GM19328 (cell line): ENCODE data around the gene SLC24A4.

Experiments
- ATAC-seq: cut with Tn5 transposase; IDR thresholded peaks from one replicate; pipeline ENCODE4 v1.9.1; 2021; ENCODE audit warnings: mild to moderate bottlenecking, moderate library complexity; ENCODE audit not compliant: unreplicated experiment

The SLC24A4 gene

DNA sequence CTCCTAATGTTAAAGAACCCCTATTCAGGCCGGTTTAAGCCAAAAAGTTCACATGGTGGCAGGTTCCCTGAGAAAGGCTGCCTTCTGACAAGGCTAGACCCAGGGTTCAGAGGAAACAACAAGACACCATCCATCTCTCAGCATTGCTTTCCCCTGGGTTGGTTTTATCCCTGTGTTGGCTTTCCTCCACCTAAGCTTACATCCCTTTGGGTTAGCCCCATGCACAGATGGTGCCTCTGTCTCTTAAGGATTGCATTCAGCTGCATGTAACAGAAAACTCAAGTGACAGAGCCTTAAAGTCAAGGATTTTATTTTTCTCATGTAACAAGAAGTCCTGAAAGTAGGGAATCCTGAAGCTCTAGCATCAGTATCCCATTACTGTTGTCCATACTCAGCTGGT lies 147.8 kb downstream of the SLC24A4 start:
- ATAC-seq = no peak

DNA sequence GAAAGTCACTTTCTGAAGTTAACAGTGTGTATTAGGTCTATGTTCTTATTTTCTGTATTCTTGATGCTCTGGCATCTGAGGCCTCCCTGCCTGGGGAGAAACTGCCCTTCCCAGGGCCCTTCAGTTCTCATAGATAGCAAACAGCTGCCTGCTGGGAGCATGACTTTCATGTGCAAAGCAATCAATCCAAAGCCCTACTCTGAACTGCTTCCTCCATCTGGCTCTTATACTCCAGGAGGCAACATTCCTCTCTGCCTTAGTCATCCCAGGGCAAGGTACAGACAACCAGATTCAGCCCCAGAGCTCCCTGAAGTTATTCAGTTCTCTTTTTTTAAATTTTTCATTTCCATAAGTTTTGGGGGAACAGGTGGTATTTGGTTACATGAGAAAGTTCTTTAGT lies 149.0 kb downstream of the SLC24A4 start:
- ATAC-seq = no peak

DNA sequence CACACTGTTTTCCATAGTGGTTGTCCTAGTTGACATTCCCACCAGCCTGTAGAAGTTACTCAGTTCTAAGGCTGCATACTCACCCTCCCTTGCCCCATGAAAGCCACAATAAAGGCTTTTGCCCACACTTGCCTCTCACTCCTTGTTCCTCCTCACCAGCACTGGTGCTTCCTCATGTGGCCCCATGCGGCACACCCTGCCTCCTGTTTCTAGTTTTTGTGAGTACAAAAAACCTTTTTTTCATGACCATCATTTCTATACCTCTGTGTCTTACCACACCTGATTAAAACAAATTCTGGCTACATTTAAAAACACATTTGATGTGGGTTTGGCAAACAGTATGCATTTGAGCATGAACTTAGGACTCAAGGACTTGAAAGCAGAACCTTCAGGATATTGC lies 149.9 kb downstream of the SLC24A4 start:
- ATAC-seq = no peak

DNA sequence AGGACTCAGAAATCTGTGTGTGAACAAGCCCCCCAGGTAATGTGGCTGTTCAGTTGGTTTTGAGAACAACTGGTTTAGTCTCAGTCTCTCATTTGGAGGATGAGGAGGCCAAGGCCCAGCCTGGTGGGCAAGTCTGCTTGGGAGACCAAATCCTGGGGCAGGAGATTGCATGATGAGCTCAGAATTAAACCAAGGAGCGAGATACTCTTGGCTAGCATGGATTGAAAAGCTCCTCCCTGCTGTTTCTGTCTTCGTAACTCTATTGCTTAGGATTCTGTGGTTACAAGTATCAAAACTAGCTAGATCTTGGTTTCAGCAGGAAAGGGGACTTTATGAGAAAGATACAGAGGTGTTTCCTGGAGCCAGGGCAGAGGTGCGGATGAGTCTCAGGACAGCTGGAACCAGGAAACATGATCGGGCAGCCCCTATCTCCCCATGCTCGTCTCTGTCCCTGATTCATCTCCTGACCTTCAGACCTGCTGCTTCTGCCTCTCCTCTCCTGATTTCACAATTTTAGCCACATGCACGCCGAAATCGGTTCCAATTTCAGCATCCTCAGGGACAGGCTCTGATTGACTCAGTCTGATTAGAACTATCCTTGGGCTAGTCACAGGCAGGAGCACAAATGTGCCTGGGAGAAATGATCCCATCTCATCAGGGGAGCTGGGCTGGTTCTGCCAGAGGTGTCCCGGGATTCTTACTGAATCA lies 150.4 kb downstream of the SLC24A4 start:
- no peak for ATAC-seq

DNA sequence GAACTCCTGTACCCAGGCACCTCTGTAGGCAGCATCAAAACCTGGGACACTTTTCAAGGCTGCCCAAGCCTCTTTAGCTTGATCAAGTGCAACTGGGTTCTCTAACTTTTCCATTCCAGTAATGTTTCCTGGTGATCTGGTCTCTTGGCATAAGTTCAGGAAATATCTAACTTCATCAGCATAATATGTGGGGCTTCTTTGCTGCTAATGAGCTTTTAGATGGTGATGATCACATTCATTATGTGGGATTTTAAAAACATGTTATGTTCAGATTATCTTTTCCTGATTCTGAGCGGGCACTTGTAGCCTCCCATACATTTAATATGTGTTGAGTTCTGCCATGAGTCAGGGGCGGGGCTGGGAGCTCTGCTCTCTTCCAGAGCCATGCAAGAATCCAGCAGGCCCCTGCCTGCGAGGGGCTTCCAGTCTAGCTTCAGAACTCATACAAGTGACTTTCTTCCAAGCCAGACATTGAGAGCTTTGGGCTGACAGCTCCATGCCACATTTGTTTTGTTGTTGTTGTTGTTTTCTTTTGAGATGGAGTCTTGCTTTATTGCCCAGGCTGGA lies 151.1 kb downstream of the SLC24A4 start:
- ATAC-seq = no peak

DNA sequence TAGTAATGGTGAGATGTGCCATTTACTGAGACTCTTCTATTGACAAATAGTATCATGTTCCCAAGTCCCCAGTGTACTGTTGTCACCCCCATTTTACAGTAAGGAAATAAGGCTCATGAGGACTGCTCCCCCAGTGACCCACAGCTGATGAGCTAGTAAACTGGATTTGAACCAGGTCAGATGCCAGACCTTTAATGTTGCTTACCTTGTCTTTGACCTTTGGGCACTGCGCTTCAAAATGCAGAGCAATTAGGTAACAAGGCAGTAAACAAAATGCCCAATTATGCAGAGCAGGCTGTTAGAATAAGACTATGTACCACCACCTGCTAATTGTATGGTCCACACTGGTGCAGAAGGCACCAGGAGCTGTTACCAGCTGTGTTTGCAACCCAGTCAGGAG lies 152.1 kb downstream of the SLC24A4 start:
- ATAC-seq = no peak

DNA sequence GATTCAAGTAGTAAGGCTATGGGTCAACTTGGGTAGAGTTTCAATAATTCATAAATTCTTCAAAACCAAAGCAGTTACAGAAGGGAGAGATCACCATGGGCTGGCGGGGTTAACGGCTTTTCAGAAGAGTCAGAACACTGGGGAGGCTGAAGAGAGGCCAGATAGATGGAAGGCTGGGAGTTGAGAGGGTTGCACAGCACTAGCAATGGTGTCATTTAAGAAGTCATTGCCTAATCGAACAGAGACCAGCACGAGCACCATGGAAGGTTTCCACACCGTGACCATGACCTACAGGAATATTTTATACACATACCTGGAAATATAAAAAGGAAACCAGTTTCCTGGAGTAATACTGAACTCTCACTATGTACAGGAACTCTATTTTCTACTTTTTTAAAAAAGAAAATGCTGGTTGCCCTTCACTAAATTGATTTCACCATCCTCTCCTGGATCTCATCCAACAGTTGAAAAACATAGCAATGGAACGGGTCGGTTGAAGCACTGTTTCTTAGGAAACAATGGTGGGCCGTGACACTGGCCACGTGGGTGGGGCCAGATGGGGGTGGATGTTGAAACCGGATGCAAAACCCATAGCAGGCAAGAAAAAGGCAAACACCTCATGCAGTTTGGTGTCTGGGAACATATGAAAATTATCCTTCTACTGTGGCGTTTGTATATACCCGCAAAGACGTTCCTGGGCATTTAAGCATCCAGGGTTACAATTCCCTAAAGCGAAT lies 152.7 kb downstream of the SLC24A4 start:
- ATAC-seq = no peak

DNA sequence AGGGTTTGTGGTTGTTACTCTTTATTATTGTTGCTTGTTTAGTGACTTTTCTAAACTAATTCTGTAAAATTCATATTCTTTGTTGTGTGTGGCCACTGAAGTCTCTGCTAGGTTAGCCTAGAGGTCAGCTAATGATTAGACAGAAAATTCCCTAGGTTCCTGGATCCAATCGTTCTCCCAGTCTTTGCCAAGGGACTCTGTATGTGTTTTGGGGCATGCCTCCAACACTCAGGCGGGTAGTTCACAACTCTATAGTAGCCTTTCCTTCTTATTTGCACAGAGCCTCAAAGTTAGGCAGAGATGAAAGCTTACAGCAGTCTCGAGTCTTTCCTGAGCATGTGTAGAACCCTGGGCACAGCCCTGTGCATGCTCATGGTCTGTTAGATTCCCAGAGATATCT lies 157.9 kb downstream of the SLC24A4 start:
- ATAC-seq = no peak

DNA sequence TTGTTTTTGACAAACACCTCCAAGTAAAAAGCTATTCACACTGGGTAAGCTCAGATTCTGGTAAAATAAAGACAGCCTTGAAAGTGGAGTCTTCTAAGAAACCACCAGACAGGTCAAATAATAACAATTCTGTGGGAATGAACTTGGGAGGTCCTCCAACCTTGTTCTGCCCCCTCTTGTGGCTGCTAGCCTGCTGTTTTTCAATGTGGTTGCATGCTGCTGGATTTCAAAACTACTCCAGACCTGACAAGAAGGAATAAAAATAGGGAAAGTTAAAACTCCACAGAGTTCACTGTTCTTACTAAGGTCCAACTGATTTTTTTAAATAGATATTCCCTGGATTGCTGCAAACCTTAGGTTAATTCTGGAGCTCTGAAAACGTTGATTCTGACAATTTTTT lies 158.4 kb downstream of the SLC24A4 start:
- no peak for ATAC-seq

DNA sequence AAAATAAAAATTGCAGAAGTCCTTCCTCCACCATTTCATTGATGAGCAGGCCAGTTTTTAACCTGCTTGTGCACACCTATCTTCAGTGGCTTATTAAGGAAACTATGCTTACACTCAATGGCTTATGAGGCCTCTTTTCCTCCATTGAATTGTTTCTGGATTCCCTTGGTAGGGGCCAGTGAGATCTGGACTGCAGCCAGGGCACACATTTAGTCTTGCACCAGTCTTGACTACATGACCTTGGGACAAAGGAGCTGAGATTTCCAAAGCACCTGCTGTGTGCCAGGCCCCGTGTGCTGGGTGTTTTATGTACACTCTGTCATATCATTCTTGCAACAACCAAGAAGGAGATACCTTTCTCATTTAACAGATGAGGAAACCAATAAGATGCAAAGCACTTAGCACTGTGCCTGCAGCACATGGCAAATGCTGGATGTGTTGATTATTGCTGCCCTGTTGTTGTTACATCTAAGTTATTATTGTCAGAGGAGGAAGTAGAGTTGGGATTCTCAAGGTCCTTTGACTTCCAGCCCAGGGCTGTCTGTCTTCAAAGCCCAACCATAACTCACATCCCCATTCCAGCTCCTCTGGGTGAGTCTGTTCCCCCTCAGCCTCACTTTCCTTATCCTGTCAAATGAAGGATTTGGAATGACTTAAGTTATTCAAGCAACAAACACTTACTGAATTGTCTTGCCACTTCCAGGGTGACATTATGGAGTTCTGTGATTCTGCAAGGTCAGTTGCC lies 159.0 kb downstream of the SLC24A4 start:
- ATAC-seq = no peak

DNA sequence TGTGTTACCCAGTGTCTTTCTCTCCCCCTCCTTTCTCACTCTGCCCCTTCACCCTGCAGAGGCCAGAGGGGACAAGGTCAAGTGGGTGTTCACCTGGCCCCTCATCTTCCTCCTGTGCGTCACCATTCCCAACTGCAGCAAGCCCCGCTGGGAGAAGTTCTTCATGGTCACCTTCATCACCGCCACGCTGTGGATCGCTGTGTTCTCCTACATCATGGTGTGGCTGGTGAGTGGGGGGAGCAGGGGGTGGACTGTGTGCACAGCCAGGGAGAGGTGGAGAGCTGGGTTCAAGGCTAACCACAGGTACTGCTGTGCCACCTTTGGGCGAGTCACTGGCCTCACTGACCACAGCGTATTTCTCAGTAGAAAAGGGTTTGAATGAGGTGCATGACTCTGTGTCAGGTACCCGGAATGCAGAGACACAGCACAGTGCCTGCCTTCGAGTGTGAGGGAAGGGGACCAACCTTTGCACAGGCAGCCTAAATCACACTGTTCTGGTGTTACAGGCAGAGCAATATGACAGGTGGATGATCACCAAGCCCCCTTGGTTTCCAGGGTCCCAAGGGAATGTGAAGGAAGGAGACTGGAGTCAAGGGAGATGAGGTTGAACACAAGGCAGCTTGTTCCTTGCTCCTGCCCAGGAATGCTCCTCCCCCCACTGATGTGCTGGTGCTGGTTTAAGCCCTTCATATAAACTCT lies 159.8 kb downstream of the SLC24A4 start:
- no peak for ATAC-seq

DNA sequence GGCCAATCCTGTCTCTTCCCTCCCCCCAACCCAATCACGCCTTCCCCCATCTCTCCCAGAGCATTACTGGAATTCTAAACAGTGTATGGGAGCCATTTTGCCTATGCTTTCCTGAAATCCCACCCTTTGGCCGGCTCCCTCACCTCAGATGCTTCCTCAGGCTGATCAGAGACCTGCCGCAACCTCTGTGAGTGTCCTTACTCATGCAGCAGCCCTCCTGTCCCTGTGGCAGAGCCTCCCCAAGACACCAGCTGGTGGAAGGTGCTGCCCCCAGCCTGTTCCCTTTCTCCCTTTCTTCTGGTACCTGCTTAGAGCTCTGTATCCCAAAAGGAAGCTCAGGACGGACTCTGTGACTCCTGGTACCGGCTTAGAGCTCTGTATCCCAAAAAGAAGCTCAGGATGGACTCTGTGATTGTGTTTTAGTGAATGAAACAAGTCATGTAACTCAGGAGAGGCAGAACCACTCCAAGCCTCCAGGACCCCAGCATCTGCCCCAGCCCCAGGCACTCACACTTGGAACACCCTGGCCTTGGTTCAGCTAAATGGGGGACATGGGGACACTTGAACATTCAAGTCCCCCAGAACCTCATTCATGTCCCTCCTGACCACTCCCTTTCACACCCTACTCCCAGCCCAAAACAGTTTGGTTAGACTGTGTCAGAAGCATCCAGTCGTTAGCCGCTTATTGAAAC lies 161.3 kb downstream of the SLC24A4 start:
- ATAC-seq = no peak

DNA sequence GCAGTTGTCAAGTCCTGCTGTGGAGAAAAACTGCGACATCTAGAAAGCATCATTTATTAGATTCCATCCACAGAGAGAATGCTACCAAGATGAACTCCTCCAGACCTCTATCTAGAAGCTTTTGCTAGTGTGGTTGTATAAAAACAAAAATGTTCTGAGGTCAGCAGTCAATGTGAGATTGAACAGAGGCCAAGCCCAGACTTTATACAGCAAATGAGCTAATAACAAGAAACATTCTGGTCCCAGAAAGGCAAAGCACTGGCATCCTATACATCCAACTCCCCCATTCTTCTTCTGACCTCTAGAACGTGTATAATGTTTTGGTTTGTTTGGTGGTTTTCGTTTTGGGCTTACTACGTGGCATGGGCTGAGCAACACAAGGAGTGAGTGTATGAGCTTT lies 163.9 kb downstream of the SLC24A4 start:
- ATAC-seq = no peak

DNA sequence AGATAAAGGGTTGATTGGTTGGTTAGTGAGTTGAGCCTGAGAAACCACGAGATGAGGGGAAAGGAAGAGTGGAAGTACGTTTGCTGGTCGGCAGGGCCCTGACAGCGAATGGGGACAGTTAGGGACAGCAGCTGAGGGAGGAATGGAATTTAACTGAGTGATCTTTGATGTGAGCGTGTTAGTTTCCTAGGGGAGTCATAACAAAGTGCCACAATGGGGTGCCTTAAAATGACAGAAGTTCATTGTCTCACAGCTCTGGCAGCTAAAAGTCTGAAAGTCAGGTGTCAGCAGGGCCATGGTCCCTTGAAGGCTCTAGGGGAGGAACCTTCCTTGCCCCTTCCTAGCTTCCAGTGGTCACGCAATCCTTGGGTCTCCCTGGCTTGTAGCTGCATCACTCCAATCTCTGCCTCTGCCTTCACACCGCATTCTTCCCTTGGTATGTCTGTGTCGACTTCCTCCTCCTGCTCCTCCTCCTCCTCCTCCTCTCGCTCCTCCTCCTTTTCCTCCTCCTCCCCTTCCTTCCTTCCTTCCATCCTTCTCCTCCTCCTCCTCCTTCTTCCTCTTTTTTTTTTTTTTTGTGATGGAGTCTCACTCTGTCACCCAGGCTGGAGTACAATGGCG lies 164.7 kb downstream of the SLC24A4 start:
- ATAC-seq = no peak

DNA sequence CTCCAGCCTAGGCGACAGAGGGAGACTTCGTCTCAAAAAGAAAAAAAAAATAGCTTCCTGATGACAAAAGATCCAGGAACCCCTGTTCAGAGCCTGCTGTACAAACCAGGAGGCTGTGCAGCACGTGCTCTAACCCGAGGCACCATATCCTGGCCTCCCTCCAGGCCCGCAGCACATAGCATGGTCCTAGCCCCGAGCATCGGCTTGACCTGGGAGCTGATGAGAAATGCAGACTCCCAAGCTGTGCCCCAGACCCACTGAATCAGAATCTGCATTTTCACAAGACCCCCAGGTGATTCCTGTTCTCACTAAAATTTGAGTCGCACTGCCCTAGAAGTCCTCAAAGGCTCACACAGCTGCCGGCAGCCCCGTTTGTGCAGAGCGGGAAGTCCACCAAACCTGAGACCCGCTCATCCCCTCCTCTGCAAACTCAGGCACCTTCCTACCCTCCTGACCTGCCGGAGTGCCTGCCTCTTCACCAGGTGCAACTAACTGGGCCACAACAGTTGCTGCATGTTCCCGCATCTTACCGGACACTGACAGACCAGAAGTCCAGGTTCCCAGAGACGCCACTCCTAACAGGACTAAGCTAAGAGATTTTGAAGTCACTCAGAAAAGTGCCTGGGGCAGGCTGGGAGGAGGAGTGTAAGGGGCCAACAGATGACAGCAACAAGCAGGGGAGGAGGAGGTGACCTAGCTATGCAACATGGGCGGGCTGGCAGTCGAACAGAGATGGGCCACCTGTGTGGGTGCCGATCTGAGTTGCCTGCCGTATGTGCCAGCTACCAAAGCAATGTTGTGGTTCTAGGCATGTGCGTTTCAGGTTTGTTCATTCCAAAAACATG lies 166.7 kb downstream of the SLC24A4 start:
- no peak for ATAC-seq

DNA sequence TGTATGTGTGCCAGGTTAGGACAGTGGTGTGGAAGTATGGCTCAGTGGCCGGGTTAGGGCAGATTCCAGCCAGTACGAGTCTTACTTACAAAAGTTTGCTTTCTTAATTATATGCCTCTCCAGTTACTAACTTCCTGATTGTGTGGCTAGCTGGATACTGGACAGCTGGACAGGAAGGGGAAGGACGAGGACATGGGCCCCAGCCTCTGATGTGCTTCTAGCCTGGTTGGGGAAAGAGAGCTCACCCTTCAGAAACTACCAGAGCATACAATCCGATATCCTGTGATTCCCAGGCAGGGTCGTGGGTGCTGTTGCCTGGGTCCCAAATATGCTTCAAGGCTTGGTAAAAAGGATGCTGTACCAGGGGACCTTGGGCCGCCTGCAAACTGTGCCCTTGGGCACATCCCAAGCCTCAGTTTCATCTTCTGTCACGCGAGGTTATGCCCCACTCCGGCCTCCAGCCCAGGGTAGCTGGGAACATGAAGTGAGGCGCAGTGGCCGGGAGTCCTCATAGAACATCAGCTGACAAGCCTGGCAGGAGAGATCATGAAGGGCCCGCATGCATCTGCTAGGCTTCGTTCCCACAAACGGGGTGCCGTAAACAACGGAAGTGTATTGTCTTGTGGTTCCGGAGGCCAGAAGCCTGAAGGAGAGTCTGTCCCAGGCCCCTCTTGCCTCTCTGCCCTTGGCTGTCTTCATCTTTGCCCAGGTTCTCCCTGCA lies 167.4 kb downstream of the SLC24A4 start:
- no peak for ATAC-seq

DNA sequence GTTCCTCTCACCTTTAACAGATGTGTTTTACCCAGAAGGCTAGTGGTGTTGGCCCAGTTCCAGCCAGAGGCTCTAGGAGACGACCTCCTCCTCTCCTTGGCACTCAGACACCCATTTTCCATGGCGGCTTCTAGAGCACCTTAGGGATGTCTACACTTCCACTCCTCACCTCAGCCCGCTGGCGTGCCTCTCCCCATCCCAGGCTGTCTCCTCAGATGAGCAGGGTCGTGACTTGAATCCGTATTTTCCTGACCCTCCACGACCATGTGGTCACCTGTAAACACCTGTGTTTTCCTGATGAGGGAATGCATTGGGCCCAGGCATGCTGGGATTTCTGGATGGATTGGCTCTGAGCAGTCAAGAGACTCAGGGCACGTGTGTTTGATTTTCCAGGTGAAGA lies 168.8 kb downstream of the SLC24A4 start:
- no peak for ATAC-seq

DNA sequence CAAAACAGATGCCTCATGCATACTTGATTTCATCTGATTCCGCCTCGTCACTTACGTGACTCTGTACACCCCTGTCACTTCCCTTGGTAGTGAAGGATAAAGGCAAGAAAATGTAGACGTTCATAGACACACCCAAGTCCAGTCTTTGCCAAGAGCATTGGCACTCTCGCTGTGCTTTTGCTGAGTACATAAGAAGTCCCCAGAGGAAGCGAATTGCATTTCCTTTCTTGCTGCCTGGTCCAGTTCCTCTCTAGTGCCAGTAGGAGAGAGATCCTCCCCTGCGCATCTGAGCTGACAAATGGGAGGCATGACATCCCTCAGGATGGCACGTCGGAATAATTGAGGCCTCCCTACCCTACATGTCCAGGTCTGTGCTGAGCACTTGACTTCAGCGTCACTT lies 169.3 kb downstream of the SLC24A4 start:
- no peak for ATAC-seq
